ENCODE results near the gene MPZL1. TPM values are rescaled to one million over a fixed set of nuclear protein-coding genes. Genes with fewer than 3 reads are reported as not detected.

MPZL1 gene
- total RNA-seq, 4 donors from 2014 or later: 23.1 to 87.7 (median 66.6) TPM

DNA sequence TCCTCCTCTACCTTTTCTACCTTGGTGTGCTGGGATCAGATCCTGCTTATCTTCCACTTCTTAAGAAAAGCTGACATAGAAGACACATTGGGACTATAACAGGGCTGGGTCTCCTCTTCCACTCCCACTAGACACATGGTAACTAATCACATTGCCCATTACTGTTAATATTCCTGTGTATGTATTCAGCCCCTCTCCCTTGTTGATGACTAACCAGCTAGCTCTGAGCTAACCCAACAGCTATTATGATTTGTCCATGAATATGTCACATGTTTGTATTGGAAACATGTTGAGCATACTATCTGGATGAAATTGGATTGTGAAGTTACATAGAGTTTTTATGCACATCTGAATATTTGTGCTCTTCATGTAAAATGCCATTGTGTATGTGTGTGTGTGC, 52.9 kb downstream of the MPZL1 start:
- Histone ChIP-seq H3K4me1 (no peaks in the 10 kb centered on the region), H3K27me3 (no peaks in the 10 kb centered on the region), H3K9me3 (no peaks in the 10 kb centered on the region), H3K4me3 (no peak overlapping the region), H3K27ac (no peak overlapping the region), H3K36me3 (peaks cover 0 to 57% (median 0%) of the 10 kb centered on the region in 3 donors)
- DNase-seq: no peak
- TF ChIP-seq CTCF (IDR thresholded peaks at IDR 0.05) (no peak), POLR2A (IDR thresholded peaks at IDR 0.05) (no peak)

DNA sequence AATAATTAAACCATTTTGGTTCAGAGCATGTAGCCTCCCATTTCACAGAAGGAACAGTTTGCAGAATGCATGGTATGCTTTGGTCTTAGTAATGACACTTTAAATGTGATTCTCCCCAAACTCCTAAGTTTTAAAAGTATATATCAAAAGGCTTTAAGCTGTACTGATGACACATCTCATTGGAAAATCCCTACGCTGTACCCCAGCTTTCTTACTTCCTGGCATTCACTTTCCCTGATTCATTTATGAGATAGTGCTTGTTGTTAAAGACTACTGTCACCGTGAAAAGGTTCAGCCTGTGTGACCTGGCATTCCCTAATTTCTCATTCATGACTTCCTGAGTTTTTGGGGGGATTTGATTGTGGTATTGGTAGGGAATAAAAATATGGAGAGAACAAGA, 53.4 kb downstream of the MPZL1 start:
- TF ChIP-seq CTCF (IDR thresholded peaks at IDR 0.05): no peak
- TF ChIP-seq POLR2A (IDR thresholded peaks at IDR 0.05): no peak
- Histone ChIP-seq H3K27ac (no peak overlapping the region), H3K4me3 (no peak overlapping the region), H3K4me1 (no peaks in the 10 kb centered on the region), H3K36me3 (peaks cover 0 to 54% (median 0%) of the 10 kb centered on the region in 3 donors), H3K27me3 (no peaks in the 10 kb centered on the region), H3K9me3 (no peaks in the 10 kb centered on the region)
- no peak for DNase-seq

DNA sequence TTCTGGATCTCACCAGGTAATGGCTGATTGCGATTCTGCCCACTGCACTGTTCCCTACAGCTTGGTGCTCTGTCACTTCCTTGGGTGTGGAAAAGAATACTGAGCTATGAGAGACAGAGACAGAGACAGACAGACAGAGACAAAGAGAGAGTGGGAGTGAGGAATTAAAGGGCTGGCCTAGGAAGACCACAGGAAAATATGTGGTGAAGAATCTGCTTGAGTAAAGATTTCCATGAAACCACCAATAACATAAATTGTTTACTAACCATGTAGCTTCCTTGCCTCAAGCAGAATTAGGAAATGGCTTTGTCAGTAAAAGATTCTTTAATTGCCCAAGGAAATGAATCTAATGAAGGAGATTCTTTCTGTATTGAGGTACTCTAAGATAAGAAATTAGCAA, 54.4 kb downstream of the MPZL1 start:
- H3K9me3 ChIP-seq: no peaks in the 10 kb centered on the region
- peaks cover 0 to 49% (median 0%) of the 10 kb centered on the region in 3 donors for H3K36me3 ChIP-seq
- no peak for TF ChIP-seq CTCF (IDR thresholded peaks at IDR 0.05)
- no peak overlapping the region for H3K27ac ChIP-seq
- no peak overlapping the region for H3K4me3 ChIP-seq
- no peaks in the 10 kb centered on the region for H3K27me3 ChIP-seq
- no peaks in the 10 kb centered on the region for H3K4me1 ChIP-seq
- DNase-seq: no peak

- TF ChIP-seq CTCF (IDR thresholded peaks at IDR 0.05): no peak
- no peak for TF ChIP-seq POLR2A (IDR thresholded peaks at IDR 0.05)
- Histone ChIP-seq H3K4me3 (no peak overlapping the region), H3K9me3 (no peaks in the 10 kb centered on the region), H3K4me1 (no peaks in the 10 kb centered on the region), H3K27me3 (no peaks in the 10 kb centered on the region), H3K27ac (no peak overlapping the region), H3K36me3 (peaks cover 0 to 46% (median 0%) of the 10 kb centered on the region in 3 donors)
- DNase-seq: no peak
Measured at GRCh38 chr1:167776616-167777268, 55.0 kb downstream of the MPZL1 start.

- TF ChIP-seq POLR2A (IDR thresholded peaks at IDR 0.05) (no peak), CTCF (IDR thresholded peaks at IDR 0.05) (no peak)
- Histone ChIP-seq H3K27me3 (no peaks in the 10 kb centered on the region), H3K36me3 (peaks cover 0 to 41% (median 0%) of the 10 kb centered on the region in 3 donors), H3K9me3 (no peaks in the 10 kb centered on the region), H3K27ac (no peak overlapping the region), H3K4me3 (no peak overlapping the region), H3K4me1 (no peaks in the 10 kb centered on the region)
- DNase-seq: no peak
Measured at GRCh38 chr1:167777269-167777650, 55.5 kb downstream of the MPZL1 start.

GRCh38 chr1:167781558-167781957, 59.8 kb downstream of the MPZL1 start:
- Histone ChIP-seq H3K9me3 (no peaks in the 10 kb centered on the region), H3K27me3 (no peaks in the 10 kb centered on the region), H3K36me3 (peaks cover 0 to 13% (median 0%) of the 10 kb centered on the region in 3 donors), H3K27ac (no peak overlapping the region), H3K4me3 (no peak overlapping the region), H3K4me1 (no peaks in the 10 kb centered on the region)
- TF ChIP-seq CTCF (IDR thresholded peaks at IDR 0.05): no peak
- TF ChIP-seq POLR2A (IDR thresholded peaks at IDR 0.05): no peak
- no peak for DNase-seq
